Naive thymus-derived CD4-positive, alpha-beta T cell (primary cell): Measurements from ENCODE around the gene ANKDD1B. TPM values are rescaled to one million over a fixed set of nuclear protein-coding genes. Genes with fewer than 3 reads are reported as not detected.

ENCODE experiments used
- ATAC-seq: fragments of 150-1000 bp; cut with Tn5 transposase; 2 replicates; pipeline ENCODE4 v1.10.0; 2021; ENCODE audit warnings: mild to moderate bottlenecking, moderate library complexity
- CTCF ChIA-PET: fragments of 350-600 bp; sonication (Branson Sonifier 250); formaldehyde crosslinking; loops from one replicate; lab custom pipeline; 2021; ENCODE audit warnings: antibody characterized with exemption; lab: Charles Lee
- POLR2A ChIA-PET: fragments of 350-600 bp; sonication (Branson Sonifier 250); formaldehyde crosslinking; loops from one replicate; lab custom pipeline; 2021; ENCODE audit warnings: antibody characterized with exemption, inconsistent platforms; lab: Charles Lee
- DNase-seq, 9 donors: peaks; one replicate each; pipeline versions ENCODE4 v3.0.0 to v3.0.0-alpha.2; 2020 to 2022; ENCODE audit warnings: mixed read lengths in 1 of 9
- H3K27ac ChIP-seq: one replicate; pipeline ENCODE4 v1.7.0; 2013; ENCODE audit warnings: mild to moderate bottlenecking, low read depth, low read length, moderate library complexity
- H3K27me3 ChIP-seq, 2 donors: one replicate each; pipeline ENCODE4 v1.7.0; 2013; ENCODE audit warnings: low read length in 2 of 2, mild to moderate bottlenecking in 2 of 2, moderate library complexity in 2 of 2; ENCODE audit not compliant: control insufficient read depth in 2 of 2, insufficient read depth in 2 of 2
- H3K36me3 ChIP-seq, 3 experiments: 1 replicate in 2 of 3; 2 replicates in 1 of 3; pipeline ENCODE4 v1.7.0; 2013; ENCODE audit warnings: low read length in 3 of 3, mild to moderate bottlenecking in 3 of 3, moderate library complexity in 1 of 3; ENCODE audit not compliant: insufficient read depth in 3 of 3, control insufficient read depth in 2 of 3
- H3K4me1 ChIP-seq, 2 donors: one replicate each; pipeline ENCODE4 v1.7.0; 2013; ENCODE audit warnings: low read length in 2 of 2, mild to moderate bottlenecking in 2 of 2, moderate library complexity in 1 of 2; ENCODE audit not compliant: control insufficient read depth in 2 of 2, insufficient read depth in 2 of 2
- H3K4me3 ChIP-seq: 2 replicates; pipeline ENCODE4 v1.7.0; 2013; ENCODE audit warnings: mild to moderate bottlenecking, low read length
- H3K9me3 ChIP-seq, 3 experiments: 1 replicate in 2 of 3; 2 replicates in 1 of 3; pipeline ENCODE4 v1.7.0; 2013; ENCODE audit warnings: low read length in 3 of 3; ENCODE audit not compliant: control insufficient read depth in 2 of 3
- H3K27ac Mint-ChIP-seq, 9 donors: one replicate each; pipeline ENCODE4 v1.8.0; 2020 to 2022; ENCODE audit warnings: mixed read lengths in 9 of 9, mild to moderate bottlenecking in 8 of 9, moderate library complexity in 5 of 9, inconsistent platforms in 2 of 9
- H3K27me3 Mint-ChIP-seq, 5 donors: one replicate each; pipeline ENCODE4 v1.8.0; 2021 to 2022; ENCODE audit warnings: mixed read lengths in 5 of 5, mild to moderate bottlenecking in 1 of 5
- H3K36me3 Mint-ChIP-seq, 5 donors: one replicate each; pipeline ENCODE4 v1.8.0; 2020 to 2022; ENCODE audit warnings: mixed read lengths in 5 of 5, mild to moderate bottlenecking in 3 of 5, inconsistent platforms in 1 of 5
- H3K4me1 Mint-ChIP-seq, 7 donors: one replicate each; pipeline ENCODE4 v1.8.0; 2020 to 2022; ENCODE audit warnings: mixed read lengths in 7 of 7, mild to moderate bottlenecking in 3 of 7, inconsistent platforms in 1 of 7
- H3K4me3 Mint-ChIP-seq, 10 donors: one replicate each; pipeline ENCODE4 v1.8.0; 2020 to 2022; ENCODE audit warnings: mild to moderate bottlenecking in 10 of 10, mixed read lengths in 10 of 10, moderate library complexity in 6 of 10, inconsistent platforms in 2 of 10
- H3K9me3 Mint-ChIP-seq, 11 donors: one replicate each; pipeline ENCODE4 v1.8.0; 2020 to 2022; ENCODE audit warnings: mixed read lengths in 11 of 11, mild to moderate bottlenecking in 4 of 11, inconsistent platforms in 1 of 11, moderate library complexity in 1 of 11
- intact Hi-C, 2 donors: fragments of 100-400 bp; cut with micrococcal nuclease; formaldehyde crosslinking; loops; one replicate each; pipeline ENCODE4 v1.15.1; 2023
- polyA plus RNA-seq, 2 donors: library from polyadenylated mRNA; unstranded; fragments of 300-500 nt; fragmentation: Illumina TruSeq; gene quantifications; one replicate each; pipeline ENCODE4 v1.2.3, GENCODE V29; 2021
- total RNA-seq, 6 experiments: library from RNA in 5 of 6; stranded (reverse) in 5 of 6; gene quantifications; 1 replicate in 5 of 6; 2 replicates in 1 of 6; pipeline ENCODE4 v1.2.3 and lab custom pipeline; 2021 to 2026

Gene ANKDD1B
- total and polyA plus RNA-seq, 7 experiments from 2014 or later: 0.12 to 0.70 (median 0.36) TPM; not detected in 1

DNA sequence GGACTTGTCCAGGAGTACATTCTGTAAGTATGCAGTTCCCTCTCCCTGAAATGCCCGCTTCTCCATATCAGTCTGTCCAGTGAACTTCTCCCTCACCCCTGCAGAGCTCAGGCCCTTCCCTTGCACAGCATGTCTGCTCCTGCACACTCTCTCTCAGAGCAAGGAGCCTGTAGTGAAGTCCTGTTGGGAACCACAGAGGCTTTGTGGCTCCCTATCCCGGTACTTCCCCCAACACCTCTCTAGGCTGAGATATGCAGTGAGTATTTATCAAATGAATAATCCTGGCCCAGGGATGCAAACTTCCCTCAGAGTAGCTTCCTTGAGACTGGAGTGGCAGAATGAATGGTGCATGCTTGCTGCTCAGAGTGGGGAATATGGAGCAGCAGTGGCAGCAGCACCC, 57.2 kb downstream of the ANKDD1B start:
- H3K4me1 Mint-ChIP-seq: peaks cover 7 to 26% (median 15%) of the 10 kb centered on the region in 7 donors
- peak overlapping the region in 4 of 9 donors; percentile 61 to 91 (median 74) for H3K27ac Mint-ChIP-seq
- Histone ChIP-seq H3K9me3 (no peaks in the 10 kb centered on the region), H3K36me3 (peaks cover 0 to 7% (median 0%) of the 10 kb centered on the region in 3 experiments), H3K27ac (no peak overlapping the region), H3K4me3 (no peak overlapping the region), H3K4me1 (peaks cover 0 to 11% of the 10 kb centered on the region in 2 donors), H3K27me3 (no peaks in the 10 kb centered on the region)
- no peaks in the 10 kb centered on the region for H3K27me3 Mint-ChIP-seq
- no peaks in the 10 kb centered on the region for H3K9me3 Mint-ChIP-seq
- CTCF ChIA-PET: interaction anchor here (0.9 kb wide), 1 partner anchor 11 kb away, joined by 3 read pairs; no protein-coding TSS in a partner anchor
- no peak for DNase-seq
- H3K4me3 Mint-ChIP-seq: peak overlapping the region in 9 of 10 donors; percentile 71 to 91 (median 83)
- POLR2A ChIA-PET: interaction anchor here (0.6 to 1.2 kb wide), 2 partner anchors 269 to 432 kb away, joined by 3 read pairs; partner anchors contain the start of gene ANKRD31
- intact Hi-C loops: loop anchor here in 1 of 2 donors (5.0 kb wide), 2 partner anchors 101 to 156 kb away; partner anchors contain the start of genes CERT1 and POLK
- ATAC-seq: peak; percentile 6
- H3K36me3 Mint-ChIP-seq: peaks cover 0 to 21% (median 14%) of the 10 kb centered on the region in 5 donors

DNA sequence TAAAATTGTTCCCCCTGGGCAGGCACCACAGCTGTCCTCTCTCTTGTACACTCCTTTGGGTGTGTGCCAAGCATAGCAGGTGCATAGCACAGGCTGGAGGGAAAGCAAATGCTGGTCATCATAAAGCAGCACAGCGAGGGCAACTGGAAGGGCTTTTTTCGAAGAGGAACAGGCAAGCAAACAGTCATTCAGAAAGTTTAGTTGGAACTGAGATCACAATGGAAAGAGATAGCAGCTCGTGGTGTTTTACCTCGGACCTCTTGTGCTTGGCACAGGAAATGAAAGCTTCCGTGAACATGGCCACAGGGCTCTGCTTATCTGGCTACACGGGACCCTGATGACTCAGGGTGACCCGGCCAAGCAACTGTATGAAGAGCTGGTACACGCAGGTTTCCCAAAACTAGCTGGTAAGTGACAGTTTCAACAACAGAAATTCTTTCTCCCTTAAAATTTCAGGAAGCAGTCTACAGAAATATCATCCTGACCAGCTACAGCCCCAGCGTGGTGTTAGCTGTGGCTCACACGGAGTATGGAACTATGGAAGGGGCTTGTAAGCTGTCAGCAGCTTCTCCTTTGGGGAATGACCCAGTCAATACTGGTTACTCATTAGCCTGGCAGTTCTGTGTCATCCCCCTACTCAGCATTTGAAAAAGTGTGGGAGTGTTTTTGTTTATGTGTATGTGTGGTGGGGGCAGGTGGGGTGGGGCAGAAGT, 57.9 kb downstream of the ANKDD1B start:
- DNase-seq (peak in 3 of 9 donors; percentile 3 to 61 (median 10)), ATAC-seq (peak; percentile 90)
- Histone ChIP-seq H3K27me3 (no peaks in the 10 kb centered on the region), H3K4me3 (peak overlapping the region; percentile 52), H3K27ac (peak overlapping the region; percentile 42), H3K9me3 (no peaks in the 10 kb centered on the region), H3K4me1 (peaks cover 0 to 11% of the 10 kb centered on the region in 2 donors), H3K36me3 (peaks cover 0 to 7% (median 0%) of the 10 kb centered on the region in 3 experiments)
- Mint-ChIP-seq H3K27me3 (no peaks in the 10 kb centered on the region), H3K4me1 (peaks cover 7 to 26% (median 15%) of the 10 kb centered on the region in 7 donors), H3K36me3 (peaks cover 0 to 20% (median 14%) of the 10 kb centered on the region in 5 donors), H3K4me3 (peak overlapping the region; percentile 71 to 91 (median 84)), H3K9me3 (no peaks in the 10 kb centered on the region), H3K27ac (peak overlapping the region; percentile 3 to 91 (median 64))
- CTCF ChIA-PET: interaction anchor here (0.6 to 0.9 kb wide), 3 partner anchors 9 to 14 kb away, joined by 3 to 4 read pairs (median 3); no protein-coding TSS in a partner anchor
- intact Hi-C loops: loop anchor here in 1 of 2 donors (1.0 to 5.0 kb wide), 3 partner anchors 8 to 157 kb away; partner anchors contain the start of genes CERT1 and POLK
- POLR2A ChIA-PET: interaction anchor here (0.6 to 1.2 kb wide), 2 partner anchors 269 to 433 kb away, joined by 3 read pairs; partner anchors contain the start of gene ANKRD31

DNA sequence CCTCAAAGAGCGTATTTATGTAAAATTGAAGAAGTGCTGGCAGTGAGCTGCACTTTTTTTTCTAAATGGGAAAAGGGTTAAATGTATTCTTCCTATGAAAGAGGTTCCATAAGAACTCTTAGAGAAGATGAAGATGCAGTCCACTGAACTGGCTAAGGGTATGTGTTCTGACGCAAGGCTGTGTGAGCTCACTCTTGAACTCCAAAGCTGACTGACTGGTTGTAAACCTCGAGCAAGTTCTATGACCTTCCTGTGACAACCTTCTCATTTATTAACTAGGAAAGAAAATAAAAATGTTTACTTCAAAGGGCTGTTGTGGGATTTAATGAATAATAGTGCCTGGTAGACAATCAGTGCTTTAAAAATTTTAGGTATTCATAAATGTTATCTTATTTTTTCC, 59.3 kb downstream of the ANKDD1B start:
- Histone ChIP-seq H3K36me3 (peaks cover 0 to 14% (median 0%) of the 10 kb centered on the region in 3 experiments), H3K9me3 (no peaks in the 10 kb centered on the region), H3K27me3 (no peaks in the 10 kb centered on the region), H3K27ac (no peak overlapping the region), H3K4me3 (no peak overlapping the region), H3K4me1 (peaks cover 0 to 11% of the 10 kb centered on the region in 2 donors)
- peaks cover 7 to 26% (median 15%) of the 10 kb centered on the region in 7 donors for H3K4me1 Mint-ChIP-seq
- H3K4me3 Mint-ChIP-seq: no peak overlapping the region
- peaks cover 0 to 22% (median 14%) of the 10 kb centered on the region in 5 donors for H3K36me3 Mint-ChIP-seq
- no peak for DNase-seq
- CTCF ChIA-PET: no interaction called here
- intact Hi-C loops: no loop called here
- no peak for ATAC-seq
- no peak overlapping the region for H3K27ac Mint-ChIP-seq
- H3K27me3 Mint-ChIP-seq: no peaks in the 10 kb centered on the region
- no peaks in the 10 kb centered on the region for H3K9me3 Mint-ChIP-seq
- POLR2A ChIA-PET: no interaction called here

DNA sequence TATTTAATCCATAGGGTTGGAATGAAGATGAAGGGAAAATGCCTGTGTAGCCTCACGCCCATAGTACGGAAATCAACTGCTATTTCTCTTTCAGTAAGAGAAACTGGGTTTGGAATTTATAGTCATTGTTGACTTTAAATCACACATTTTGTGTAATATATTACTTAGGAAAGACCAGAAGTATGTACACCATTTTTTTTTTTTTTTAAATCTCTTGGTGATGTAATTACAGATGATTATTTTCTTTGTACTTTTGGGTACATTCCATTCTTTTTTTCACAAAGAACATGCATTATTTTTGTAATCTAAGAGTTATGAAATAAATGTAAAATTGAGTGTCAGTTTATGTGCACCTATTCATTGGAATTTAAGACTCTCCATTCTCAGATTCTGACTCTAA, 60.3 kb downstream of the ANKDD1B start:
- no peaks in the 10 kb centered on the region for H3K9me3 Mint-ChIP-seq
- peaks cover 0 to 22% (median 14%) of the 10 kb centered on the region in 5 donors for H3K36me3 Mint-ChIP-seq
- CTCF ChIA-PET: no interaction called here
- no peak overlapping the region for H3K4me3 Mint-ChIP-seq
- H3K27ac Mint-ChIP-seq: no peak overlapping the region
- no peaks in the 10 kb centered on the region for H3K9me3 ChIP-seq
- intact Hi-C loops: no loop called here
- H3K4me1 ChIP-seq: peaks cover 0 to 11% of the 10 kb centered on the region in 2 donors
- H3K27me3 Mint-ChIP-seq: no peaks in the 10 kb centered on the region
- H3K27ac ChIP-seq: no peak overlapping the region
- no peak overlapping the region for H3K4me3 ChIP-seq
- no peaks in the 10 kb centered on the region for H3K27me3 ChIP-seq
- H3K36me3 ChIP-seq: peaks cover 0 to 14% (median 4%) of the 10 kb centered on the region in 3 experiments
- H3K4me1 Mint-ChIP-seq: peaks cover 7 to 26% (median 15%) of the 10 kb centered on the region in 7 donors
- ATAC-seq: no peak
- DNase-seq: no peak
- POLR2A ChIA-PET: no interaction called here

DNA sequence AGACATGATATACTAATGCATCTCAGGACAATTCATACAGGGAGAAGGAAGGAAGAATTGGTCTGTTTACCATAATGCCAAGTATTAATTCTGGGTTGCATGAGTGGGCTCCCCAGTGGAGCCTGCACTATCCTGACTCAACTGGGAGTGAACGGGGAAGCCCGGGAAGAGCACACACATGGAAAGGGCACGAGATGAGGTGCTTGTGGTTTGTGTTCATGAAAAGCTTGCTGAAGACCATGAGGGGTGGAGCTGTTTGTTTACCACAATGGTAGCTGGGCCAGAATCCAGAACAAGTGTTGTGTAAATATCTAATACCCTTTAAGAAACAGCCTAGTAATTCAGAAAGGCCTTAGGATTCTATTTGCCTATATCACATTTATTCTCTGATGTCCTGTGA, 61.4 kb downstream of the ANKDD1B start:
- no peak overlapping the region for H3K4me3 Mint-ChIP-seq
- intact Hi-C loops: no loop called here
- H3K27me3 ChIP-seq: no peaks in the 10 kb centered on the region

DNA sequence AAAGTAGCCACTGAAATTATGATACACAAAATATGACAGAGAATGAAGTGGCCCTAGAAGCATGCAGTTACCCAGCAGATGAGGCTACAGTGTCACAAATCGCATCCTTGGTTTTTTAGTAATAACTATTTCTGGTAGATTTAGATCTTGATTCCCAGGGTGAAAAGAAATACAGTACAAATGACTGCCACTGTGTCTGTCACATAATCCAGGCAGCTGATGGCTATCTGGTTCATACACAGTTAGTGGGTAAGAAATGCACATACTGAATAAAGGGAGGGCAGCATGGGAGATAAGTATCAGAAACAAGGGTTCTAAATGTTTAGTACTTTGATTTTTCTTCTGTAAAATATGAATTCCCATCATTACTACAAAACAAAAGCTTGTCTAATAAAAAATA, 64.5 kb downstream of the ANKDD1B start:
- Mint-ChIP-seq H3K4me1 (peaks cover 7 to 23% (median 18%) of the 10 kb centered on the region in 7 donors), H3K36me3 (peaks cover 0 to 26% (median 14%) of the 10 kb centered on the region in 5 donors), H3K27ac (peak overlapping the region in 4 of 9 donors; percentile 25 to 70 (median 44)), H3K27me3 (no peaks in the 10 kb centered on the region), H3K4me3 (no peak overlapping the region), H3K9me3 (no peaks in the 10 kb centered on the region)
- Histone ChIP-seq H3K4me3 (no peak overlapping the region), H3K36me3 (peaks cover 0 to 14% (median 5%) of the 10 kb centered on the region in 3 experiments), H3K27me3 (no peaks in the 10 kb centered on the region), H3K27ac (no peak overlapping the region), H3K9me3 (no peaks in the 10 kb centered on the region), H3K4me1 (peaks cover 0 to 3% of the 10 kb centered on the region in 2 donors)
- CTCF ChIA-PET: no interaction called here
- DNase-seq: no peak
- intact Hi-C loops: loop anchor here in 1 of 2 donors (5.0 kb wide), 1 partner anchor 42 kb away; the partner anchor contains the start of gene POC5
- no peak for ATAC-seq
- POLR2A ChIA-PET: no interaction called here

More for the DNA sequence above, 61.4 kb downstream of the ANKDD1B start:
- Histone ChIP-seq H3K4me3 (no peak overlapping the region), H3K27ac (no peak overlapping the region), H3K4me1 (peaks cover 0 to 11% of the 10 kb centered on the region in 2 donors), H3K36me3 (peaks cover 0 to 14% (median 5%) of the 10 kb centered on the region in 3 experiments), H3K9me3 (no peaks in the 10 kb centered on the region)
- CTCF ChIA-PET: no interaction called here
- Mint-ChIP-seq H3K36me3 (peaks cover 0 to 22% (median 14%) of the 10 kb centered on the region in 5 donors), H3K27ac (no peak overlapping the region), H3K27me3 (no peaks in the 10 kb centered on the region), H3K4me1 (peaks cover 7 to 27% (median 21%) of the 10 kb centered on the region in 7 donors), H3K9me3 (no peaks in the 10 kb centered on the region)
- POLR2A ChIA-PET: no interaction called here
- DNase-seq: no peak
- no peak for ATAC-seq
